Measurements from ENCODE around the gene OR6K3. TPM values are rescaled to one million over a fixed set of nuclear protein-coding genes. Genes with fewer than 3 reads are reported as not detected.
"Not testable (repeated sequence)": the region's sequence is repeated elsewhere in the genome, so short reads cannot be mapped to it uniquely, and the experiment has no call there.

Gene OR6K3
- total RNA-seq, 2 experiments from 2014 or later = not detected

GRCh38 chr1:158714754-158715153 is 5.8 kb downstream of the OR6K3 start:
- intact Hi-C loops (cut with DNase I, micrococcal nuclease) = no loop called here
- ChIA-PET POLR2A (no interaction called here), CTCF (no interaction called here)
- no peak for DNase-seq
- no peak overlapping the region for H3K4me3 Mint-ChIP-seq
- no peak overlapping the region for H3K27ac Mint-ChIP-seq
- H3K36me3 Mint-ChIP-seq (ENCODE audit: low read depth) = no peaks in the 10 kb centered on the region
- peaks cover 5% of the 10 kb centered on the region for H3K4me1 Mint-ChIP-seq
- H3K27me3 Mint-ChIP-seq = peaks cover 26% of the 10 kb centered on the region
- ATAC-seq = no peak
- no peaks in the 10 kb centered on the region for H3K9me3 Mint-ChIP-seq (ENCODE audit: low read depth)

- Mint-ChIP-seq H3K4me3 (no peak overlapping the region), H3K36me3 (ENCODE audit: low read depth) (no peaks in the 10 kb centered on the region), H3K9me3 (ENCODE audit: low read depth) (no peaks in the 10 kb centered on the region), H3K27me3 (peaks cover 19% of the 10 kb centered on the region), H3K4me1 (no peaks in the 10 kb centered on the region), H3K27ac (no peak overlapping the region)
- ChIA-PET CTCF (no interaction called here), POLR2A (no interaction called here)
- ATAC-seq = no peak
- intact Hi-C loops (cut with DNase I, micrococcal nuclease) = no loop called here
- no peak for DNase-seq
Observed at GRCh38 chr1:158711098-158711497, 9.4 kb downstream of the OR6K3 start.

GRCh38 chr1:158706096-158706495 is 14.4 kb downstream of the OR6K3 start:
- POLR2A ChIA-PET = no interaction called here
- Mint-ChIP-seq H3K27me3 (peaks cover 5% of the 10 kb centered on the region), H3K9me3 (ENCODE audit: low read depth) (no peaks in the 10 kb centered on the region), H3K36me3 (ENCODE audit: low read depth) (no peaks in the 10 kb centered on the region), H3K4me3 (no peak overlapping the region), H3K27ac (no peak overlapping the region), H3K4me1 (no peaks in the 10 kb centered on the region)
- DNase-seq (no peak), ATAC-seq (no peak)
- CTCF ChIA-PET = no interaction called here
- intact Hi-C loops (cut with DNase I, micrococcal nuclease) = no loop called here

GRCh38 chr1:158700552-158700951 is 20.0 kb downstream of the OR6K3 start, which contains the start of gene OR6K2:
Gene OR6K2 (minus strand): TSS chr1:158700652. CDS start chr1:158700652, 0 bp downstream.
- intact Hi-C loops (cut with DNase I, micrococcal nuclease) = no loop called here
- ATAC-seq = no peak
- POLR2A ChIA-PET = no interaction called here
- no peak within 1 kb of the TSS for H3K4me3 Mint-ChIP-seq
- H3K27me3 Mint-ChIP-seq = peaks cover 2% of the 10 kb centered on the region
- H3K36me3 Mint-ChIP-seq (ENCODE audit: low read depth) = no peaks in the 10 kb centered on the region
- H3K9me3 Mint-ChIP-seq (ENCODE audit: low read depth) = no peaks in the 10 kb centered on the region
- H3K4me1 Mint-ChIP-seq = no peaks in the 10 kb centered on the region
- CTCF ChIA-PET = no interaction called here
- no peak for DNase-seq
- H3K27ac Mint-ChIP-seq = no peak within 1 kb of the TSS

- Mint-ChIP-seq H3K36me3 (ENCODE audit: low read depth) (no peaks in the 10 kb centered on the region), H3K4me3 (no peak overlapping the region), H3K27me3 (peaks cover 7% of the 10 kb centered on the region), H3K27ac (no peak overlapping the region), H3K4me1 (no peaks in the 10 kb centered on the region), H3K9me3 (ENCODE audit: low read depth) (no peaks in the 10 kb centered on the region)
- ATAC-seq (no peak), DNase-seq (no peak)
- intact Hi-C loops (cut with DNase I, micrococcal nuclease) = no loop called here
- CTCF ChIA-PET = no interaction called here
- POLR2A ChIA-PET = no interaction called here
Observed at GRCh38 chr1:158694596-158694995, 25.9 kb downstream of the OR6K3 start.

GRCh38 chr1:158692356-158692755 is 28.2 kb downstream of the OR6K3 start:
- H3K27ac Mint-ChIP-seq = no peak overlapping the region
- H3K4me1 Mint-ChIP-seq = no peaks in the 10 kb centered on the region
- ChIA-PET CTCF (no interaction called here), POLR2A (no interaction called here)
- no peak overlapping the region for H3K4me3 Mint-ChIP-seq
- ATAC-seq (no peak), DNase-seq (no peak)
- no peaks in the 10 kb centered on the region for H3K36me3 Mint-ChIP-seq (ENCODE audit: low read depth)
- H3K27me3 Mint-ChIP-seq = peaks cover 8% of the 10 kb centered on the region
- intact Hi-C loops (cut with DNase I, micrococcal nuclease) = no loop called here
- peaks cover 2% of the 10 kb centered on the region for H3K9me3 Mint-ChIP-seq (ENCODE audit: low read depth)

GRCh38 chr1:158691907-158692306 is 28.6 kb downstream of the OR6K3 start:
- Mint-ChIP-seq H3K27me3 (peaks cover 10% of the 10 kb centered on the region), H3K4me1 (no peaks in the 10 kb centered on the region), H3K27ac (no peak overlapping the region), H3K9me3 (ENCODE audit: low read depth) (peaks cover 2% of the 10 kb centered on the region), H3K4me3 (no peak overlapping the region), H3K36me3 (ENCODE audit: low read depth) (no peaks in the 10 kb centered on the region)
- intact Hi-C loops (cut with DNase I, micrococcal nuclease) = no loop called here
- ChIA-PET POLR2A (no interaction called here), CTCF (no interaction called here)
- ATAC-seq (no peak), DNase-seq (no peak)

- H3K9me3 Mint-ChIP-seq (ENCODE audit: low read depth); CTCF ChIA-PET; ATAC-seq; H3K36me3 Mint-ChIP-seq (ENCODE audit: low read depth); intact Hi-C loops (cut with DNase I, micrococcal nuclease); H3K27ac Mint-ChIP-seq; H3K4me3 Mint-ChIP-seq; H3K4me1 Mint-ChIP-seq; DNase-seq; POLR2A ChIA-PET: not testable (repeated sequence)
- H3K27me3 Mint-ChIP-seq = peaks cover 10% of the 10 kb centered on the region
Observed at GRCh38 chr1:158691149-158691548, 29.4 kb downstream of the OR6K3 start.

- Mint-ChIP-seq H3K27me3 (peaks cover 10% of the 10 kb centered on the region), H3K36me3 (ENCODE audit: low read depth) (no peaks in the 10 kb centered on the region), H3K4me1 (no peaks in the 10 kb centered on the region), H3K27ac (no peak overlapping the region), H3K9me3 (ENCODE audit: low read depth) (peaks cover 2% of the 10 kb centered on the region), H3K4me3 (no peak overlapping the region)
- ChIA-PET CTCF (interaction anchor here (0.7 kb wide), 1 partner anchor 207 kb away, joined by 3 read pairs; no protein-coding TSS in a partner anchor), POLR2A (no interaction called here)
- intact Hi-C loops (cut with DNase I, micrococcal nuclease) = no loop called here
- DNase-seq = no peak
- no peak for ATAC-seq
Observed at GRCh38 chr1:158689875-158690274, 30.6 kb downstream of the OR6K3 start.

GRCh38 chr1:158689110-158689509 is 31.4 kb downstream of the OR6K3 start:
- intact Hi-C loops (cut with DNase I, micrococcal nuclease) = no loop called here
- Mint-ChIP-seq H3K9me3 (ENCODE audit: low read depth) (peaks cover 2% of the 10 kb centered on the region), H3K27ac (no peak overlapping the region), H3K27me3 (peaks cover 11% of the 10 kb centered on the region), H3K4me3 (no peak overlapping the region), H3K36me3 (ENCODE audit: low read depth) (no peaks in the 10 kb centered on the region), H3K4me1 (no peaks in the 10 kb centered on the region)
- DNase-seq (no peak), ATAC-seq (no peak)
- ChIA-PET POLR2A (no interaction called here), CTCF (interaction anchor here (0.7 kb wide), 1 partner anchor 206 kb away, joined by 3 read pairs; no protein-coding TSS in a partner anchor)

GRCh38 chr1:158688343-158688742 is 32.2 kb downstream of the OR6K3 start:
- H3K4me3 Mint-ChIP-seq; H3K36me3 Mint-ChIP-seq (ENCODE audit: low read depth); CTCF ChIA-PET; DNase-seq; H3K27ac Mint-ChIP-seq; POLR2A ChIA-PET; H3K9me3 Mint-ChIP-seq (ENCODE audit: low read depth); intact Hi-C loops (cut with DNase I, micrococcal nuclease); H3K4me1 Mint-ChIP-seq; ATAC-seq: not testable (repeated sequence)
- H3K27me3 Mint-ChIP-seq = peaks cover 12% of the 10 kb centered on the region

GRCh38 chr1:158687037-158687436 is 33.5 kb downstream of the OR6K3 start:
- DNase-seq = no peak
- Mint-ChIP-seq H3K27ac (no peak overlapping the region), H3K4me3 (no peak overlapping the region), H3K36me3 (ENCODE audit: low read depth) (no peaks in the 10 kb centered on the region), H3K9me3 (ENCODE audit: low read depth) (peaks cover 2% of the 10 kb centered on the region), H3K27me3 (peaks cover 18% of the 10 kb centered on the region), H3K4me1 (no peaks in the 10 kb centered on the region)
- no peak for ATAC-seq
- CTCF ChIA-PET = no interaction called here
- intact Hi-C loops (cut with DNase I, micrococcal nuclease) = no loop called here
- POLR2A ChIA-PET = no interaction called here

All from activated CD4-positive, alpha-beta T cell treated with anti-CD3 and anti-CD28 coated beads for 36 hours (primary cell).